NCI-H2107 (cell line): ENCODE results near the gene ITPR3.

Experiments
- DNase-seq: peaks from one replicate; lab custom pipeline; 2025; lab: John Stamatoyannopoulos, UW

Gene ITPR3

DNA sequence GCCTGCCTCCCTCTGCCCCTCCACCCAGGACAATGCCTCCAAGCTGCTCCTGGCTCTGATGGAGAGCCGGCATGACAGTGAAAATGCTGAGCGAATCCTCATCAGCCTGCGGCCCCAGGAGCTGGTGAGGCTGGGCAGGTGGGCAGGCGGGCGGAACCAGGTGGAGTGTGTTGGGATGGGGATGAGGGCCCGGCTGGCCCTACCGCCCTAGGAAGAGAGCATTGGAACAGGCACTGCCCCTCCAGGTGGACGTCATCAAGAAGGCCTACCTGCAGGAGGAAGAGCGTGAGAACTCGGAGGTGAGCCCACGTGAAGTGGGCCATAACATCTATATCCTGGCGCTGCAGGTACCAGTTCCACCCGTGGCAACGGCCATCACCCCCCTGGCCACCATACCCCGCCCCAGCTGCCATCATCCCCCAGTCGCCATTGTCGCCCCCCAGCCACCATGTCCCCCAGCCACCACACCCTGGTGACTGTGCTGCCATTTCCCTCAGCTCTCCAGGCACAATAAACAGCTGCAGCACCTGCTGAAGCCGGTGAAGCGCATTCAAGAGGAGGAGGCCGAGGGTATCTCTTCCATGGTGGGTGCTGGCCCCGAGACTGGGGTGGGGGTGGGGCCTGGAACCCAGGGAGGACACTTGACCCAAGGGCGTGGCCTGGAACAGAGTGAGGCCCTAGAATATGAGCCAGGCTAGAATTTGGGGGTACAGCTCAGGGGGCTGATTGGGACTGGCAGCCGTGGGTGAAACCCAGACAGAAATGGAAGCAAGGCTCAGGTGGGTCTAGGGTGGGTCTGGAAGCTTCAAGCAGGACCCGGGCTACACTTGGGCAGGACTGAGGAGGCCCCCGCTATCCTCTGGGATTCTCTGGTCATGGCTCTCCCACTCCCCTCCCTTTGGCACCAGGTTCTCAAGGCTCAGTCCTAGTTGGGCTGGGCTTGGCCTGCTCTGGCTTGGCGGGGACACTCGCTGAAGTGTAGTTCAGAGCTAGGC, 66.2 kb downstream of the ITPR3 start:
- DNase-seq = no peak

DNA sequence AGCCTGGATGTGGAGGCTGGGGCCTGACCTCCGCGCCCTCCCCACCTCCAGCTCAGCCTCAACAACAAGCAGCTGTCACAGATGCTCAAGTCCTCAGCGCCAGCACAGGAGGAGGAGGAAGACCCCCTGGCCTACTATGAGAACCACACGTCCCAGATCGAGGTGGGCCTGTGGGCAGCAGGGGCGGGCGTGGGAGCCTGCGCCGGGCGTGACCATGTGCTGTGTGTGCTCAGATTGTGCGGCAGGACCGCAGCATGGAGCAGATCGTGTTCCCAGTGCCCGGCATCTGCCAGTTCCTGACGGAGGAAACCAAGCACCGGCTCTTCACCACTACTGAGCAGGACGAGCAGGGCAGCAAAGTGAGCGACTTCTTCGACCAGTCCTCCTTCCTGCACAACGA, 66.9 kb downstream of the ITPR3 start:
- DNase-seq = no peak

- DNase-seq = no peak
Measured at GRCh38 chr6:33688451-33689147, 67.5 kb downstream of the ITPR3 start.

DNA sequence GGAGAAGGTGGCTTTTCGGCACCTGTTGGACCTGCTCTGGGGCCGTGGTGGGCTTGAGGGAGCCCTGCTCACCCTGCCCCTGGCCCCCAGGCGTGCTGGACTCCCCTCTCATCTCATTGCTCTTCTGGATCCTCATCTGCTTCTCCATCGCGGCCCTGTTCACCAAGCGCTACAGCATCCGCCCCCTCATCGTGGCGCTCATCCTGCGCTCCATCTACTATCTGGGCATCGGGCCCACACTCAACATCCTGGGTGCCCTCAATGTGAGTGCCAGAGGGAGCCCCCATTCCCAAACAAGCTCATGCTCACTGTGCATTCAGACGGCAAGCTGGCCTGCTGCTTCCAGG, 68.0 kb downstream of the ITPR3 start:
- no peak for DNase-seq

- DNase-seq = no peak
Measured at GRCh38 chr6:33689879-33690278, 68.8 kb downstream of the ITPR3 start.

DNA sequence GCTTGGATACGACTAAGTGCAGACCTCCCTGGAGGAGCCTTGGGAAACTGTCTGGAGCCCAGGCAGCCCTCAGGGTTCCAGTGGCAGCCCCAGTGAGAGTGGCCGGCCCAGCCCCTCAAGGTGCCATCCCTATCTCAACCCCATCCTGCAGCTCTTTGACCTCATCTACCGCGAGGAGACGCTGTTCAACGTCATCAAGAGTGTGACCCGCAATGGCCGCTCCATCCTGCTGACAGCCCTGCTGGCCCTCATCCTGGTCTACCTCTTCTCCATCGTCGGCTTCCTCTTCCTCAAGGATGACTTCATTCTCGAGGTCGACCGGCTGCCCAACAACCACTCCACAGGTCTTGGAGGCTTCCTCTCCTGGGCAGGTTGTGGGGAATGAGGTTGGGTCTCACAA, 69.6 kb downstream of the ITPR3 start:
- no peak for DNase-seq

- no peak for DNase-seq
Measured at GRCh38 chr6:33691456-33692077, 70.4 kb downstream of the ITPR3 start.

DNA sequence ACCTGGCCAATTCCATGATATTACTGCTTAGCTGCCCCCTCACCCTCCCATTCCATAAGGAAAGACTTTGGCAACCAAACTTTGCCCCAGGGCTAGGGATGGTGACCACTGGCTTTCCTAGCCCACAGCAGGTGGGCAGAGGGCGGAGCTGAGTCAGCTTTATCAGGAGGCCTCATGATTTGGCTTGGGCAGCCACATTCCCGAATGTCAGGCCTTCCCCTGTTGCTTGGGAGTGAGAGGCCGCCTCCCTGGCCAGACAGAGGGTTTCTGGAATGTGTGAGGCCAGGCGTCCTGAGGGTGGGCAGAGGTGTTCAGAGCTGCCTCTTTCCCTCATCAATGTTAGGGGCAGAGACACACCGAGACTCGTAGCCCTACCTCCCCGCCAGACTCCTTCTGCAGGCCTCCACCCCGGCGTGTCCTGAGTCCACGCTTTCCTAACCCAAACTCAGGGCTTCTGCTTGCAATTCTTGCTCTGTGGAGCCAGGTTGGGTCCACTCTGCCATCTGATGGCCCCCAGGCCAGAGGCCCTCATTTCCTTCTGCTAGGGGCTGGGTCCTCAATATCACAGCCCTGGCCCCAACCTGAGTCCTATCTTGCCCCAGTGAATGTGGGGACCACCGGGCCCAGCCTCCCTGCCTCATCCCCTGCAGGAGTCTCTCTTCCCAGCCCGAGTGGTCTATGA, 71.1 kb downstream of the ITPR3 start:
- DNase-seq = no peak

- DNase-seq = no peak
Measured at GRCh38 chr6:33692760-33693158, 71.6 kb downstream of the ITPR3 start.

- no peak for DNase-seq
Measured at GRCh38 chr6:33693186-33694105, 72.3 kb downstream of the ITPR3 start.

GRCh38 chr6:33694401-33694931, 73.3 kb downstream of the ITPR3 start:
- DNase-seq = no peak

DNA sequence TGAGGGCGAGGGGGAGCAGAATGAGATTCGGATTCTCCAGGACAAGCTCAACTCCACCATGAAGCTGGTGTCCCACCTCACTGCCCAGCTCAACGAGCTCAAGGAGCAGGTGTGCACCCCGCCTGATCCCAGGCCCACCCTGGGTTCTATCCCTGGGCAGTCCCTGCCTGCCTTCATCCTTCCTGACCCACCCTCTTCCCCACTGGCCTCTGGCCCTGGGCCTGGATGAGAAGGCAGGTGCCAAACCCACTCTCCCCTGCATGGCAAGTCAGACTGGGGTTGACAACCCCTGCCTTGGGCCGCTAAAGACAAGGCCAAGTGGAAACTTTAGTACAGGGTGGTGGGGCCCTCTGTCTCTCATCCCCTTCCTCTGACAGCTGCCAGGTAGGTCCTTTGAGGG, 73.9 kb downstream of the ITPR3 start:
- DNase-seq = no peak

DNA sequence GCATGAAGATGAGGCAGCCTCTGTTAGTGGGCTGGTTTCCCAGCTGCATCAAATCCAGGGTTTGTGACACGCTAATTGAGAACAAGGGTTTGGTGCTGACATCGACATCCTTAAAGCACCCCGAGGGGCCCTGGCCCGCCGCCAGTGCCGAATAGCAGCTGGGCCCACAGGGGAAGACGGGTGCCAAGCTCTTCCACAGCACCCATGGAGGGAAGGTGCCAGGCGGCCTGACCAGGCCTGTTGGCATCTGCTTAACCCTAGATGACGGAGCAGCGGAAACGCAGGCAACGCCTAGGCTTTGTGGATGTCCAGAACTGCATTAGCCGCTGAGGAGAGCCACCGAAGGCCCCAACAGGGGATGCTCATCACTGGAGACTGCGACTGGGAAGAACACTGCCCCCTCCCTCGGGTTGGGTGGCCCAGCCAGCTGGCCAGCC, 74.3 kb downstream of the ITPR3 start:
- DNase-seq = no peak

DNA sequence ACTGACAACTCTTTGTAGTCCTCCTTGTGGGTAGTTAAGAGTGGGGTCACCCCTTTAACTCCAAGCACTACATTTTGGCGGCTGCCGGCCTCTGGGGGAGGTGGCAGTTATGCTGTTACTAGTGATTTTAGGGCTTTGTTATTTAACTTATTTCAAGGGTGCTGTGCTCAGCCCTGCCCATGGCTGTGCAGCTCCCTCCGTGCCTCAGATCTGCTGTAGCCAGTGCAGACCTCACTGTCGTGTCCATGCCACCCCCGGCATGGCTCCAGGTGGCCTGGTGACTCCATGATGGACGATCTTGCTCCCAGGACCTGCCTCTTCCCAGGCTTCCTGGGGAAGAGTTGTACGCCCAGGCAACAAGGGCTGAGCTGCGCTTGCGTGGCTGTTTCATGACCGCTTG, 75.0 kb downstream of the ITPR3 start:
- DNase-seq = no peak

GRCh38 chr6:33696548-33697518, 75.7 kb downstream of the ITPR3 start:
- DNase-seq = peak; percentile 69

GRCh38 chr6:33697845-33698244, 76.7 kb downstream of the ITPR3 start:
- DNase-seq = no peak

- DNase-seq = no peak
Measured at GRCh38 chr6:33698494-33698893, 77.4 kb downstream of the ITPR3 start.

- DNase-seq = no peak
Measured at GRCh38 chr6:33699131-33699530, 78.0 kb downstream of the ITPR3 start.

- no peak for DNase-seq
Measured at GRCh38 chr6:33699739-33700138, 78.6 kb downstream of the ITPR3 start.
